Stimulated activated memory B cell treated with anti-CD40 and anti-IgM and Interleukin-4, amounts not matched to agents 10 μg/mL and 1 μg/mL and 100 μg/mL, for 72 hours (primary cell): ENCODE measurements around the gene POLR3A.

Experiments
- ATAC-seq: fragments of 150-1000 bp; cut with Tn5 transposase; 2 replicates; pipeline ENCODE4 v1.10.0; 2021
- H3K27ac Mint-ChIP-seq: one replicate; pipeline ENCODE4 v1.8.0; 2022; ENCODE audit warnings: mild to moderate bottlenecking, mixed read lengths
- H3K27me3 Mint-ChIP-seq: one replicate; pipeline ENCODE4 v1.8.0; 2022; ENCODE audit warnings: mixed read lengths
- H3K36me3 Mint-ChIP-seq: one replicate; pipeline ENCODE4 v1.8.0; 2022; ENCODE audit warnings: mixed read lengths
- H3K4me1 Mint-ChIP-seq: one replicate; pipeline ENCODE4 v1.8.0; 2022; ENCODE audit warnings: mixed read lengths
- H3K4me3 Mint-ChIP-seq: one replicate; pipeline ENCODE4 v1.8.0; 2022; ENCODE audit warnings: mild to moderate bottlenecking, moderate library complexity, mixed read lengths
- H3K9me3 Mint-ChIP-seq: one replicate; pipeline ENCODE4 v1.8.0; 2022; ENCODE audit warnings: mixed read lengths

The POLR3A gene

DNA sequence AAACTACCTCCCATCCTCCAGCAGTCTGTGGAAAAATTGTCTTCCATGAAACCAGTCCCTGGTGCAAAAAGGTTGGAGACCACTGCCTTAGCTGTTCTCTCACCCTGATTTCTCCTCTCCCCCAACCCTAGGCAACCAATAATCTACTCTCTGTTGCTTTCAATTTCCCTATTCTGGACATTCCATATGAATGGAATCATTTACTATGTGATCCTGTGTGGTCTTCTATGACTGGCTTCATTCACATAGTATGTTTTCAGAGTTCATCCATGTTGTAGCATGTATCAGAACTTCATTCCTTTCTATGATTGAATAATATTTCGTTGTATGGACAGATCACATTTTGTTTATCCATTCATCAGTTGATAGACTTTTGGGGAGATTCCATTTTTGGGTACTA is 64.5 kb downstream of the POLR3A start:
- Mint-ChIP-seq H3K27ac (no peak overlapping the region), H3K9me3 (peaks cover 4% of the 10 kb centered on the region), H3K4me1 (no peaks in the 10 kb centered on the region), H3K27me3 (peaks cover 11% of the 10 kb centered on the region), H3K4me3 (no peak overlapping the region), H3K36me3 (no peaks in the 10 kb centered on the region)
- no peak for ATAC-seq

DNA sequence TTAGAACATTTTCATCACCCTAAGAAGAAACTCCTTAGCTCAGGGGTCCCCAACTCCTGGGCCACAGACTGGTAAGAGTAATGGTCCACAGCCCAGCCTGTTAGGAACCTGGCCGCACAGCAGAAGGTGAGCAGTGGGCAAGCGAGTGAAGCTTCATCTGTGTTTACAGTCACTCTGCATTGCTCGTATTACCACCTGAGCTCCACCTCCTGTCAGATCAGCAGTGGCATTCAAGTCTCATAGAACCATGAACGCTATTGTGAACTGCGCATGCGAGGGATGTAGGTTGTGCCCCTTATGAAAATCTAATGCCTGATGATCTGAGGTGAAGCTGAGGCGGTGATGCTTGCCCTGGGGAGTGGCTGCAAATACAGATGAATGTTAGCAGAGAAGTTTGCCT is 65.4 kb downstream of the POLR3A start:
- peaks cover 6% of the 10 kb centered on the region for H3K9me3 Mint-ChIP-seq
- peaks cover 21% of the 10 kb centered on the region for H3K27me3 Mint-ChIP-seq
- no peaks in the 10 kb centered on the region for H3K4me1 Mint-ChIP-seq
- H3K36me3 Mint-ChIP-seq, result no peaks in the 10 kb centered on the region
- no peak for ATAC-seq
- H3K4me3 Mint-ChIP-seq, result no peak overlapping the region
- H3K27ac Mint-ChIP-seq, result no peak overlapping the region

DNA sequence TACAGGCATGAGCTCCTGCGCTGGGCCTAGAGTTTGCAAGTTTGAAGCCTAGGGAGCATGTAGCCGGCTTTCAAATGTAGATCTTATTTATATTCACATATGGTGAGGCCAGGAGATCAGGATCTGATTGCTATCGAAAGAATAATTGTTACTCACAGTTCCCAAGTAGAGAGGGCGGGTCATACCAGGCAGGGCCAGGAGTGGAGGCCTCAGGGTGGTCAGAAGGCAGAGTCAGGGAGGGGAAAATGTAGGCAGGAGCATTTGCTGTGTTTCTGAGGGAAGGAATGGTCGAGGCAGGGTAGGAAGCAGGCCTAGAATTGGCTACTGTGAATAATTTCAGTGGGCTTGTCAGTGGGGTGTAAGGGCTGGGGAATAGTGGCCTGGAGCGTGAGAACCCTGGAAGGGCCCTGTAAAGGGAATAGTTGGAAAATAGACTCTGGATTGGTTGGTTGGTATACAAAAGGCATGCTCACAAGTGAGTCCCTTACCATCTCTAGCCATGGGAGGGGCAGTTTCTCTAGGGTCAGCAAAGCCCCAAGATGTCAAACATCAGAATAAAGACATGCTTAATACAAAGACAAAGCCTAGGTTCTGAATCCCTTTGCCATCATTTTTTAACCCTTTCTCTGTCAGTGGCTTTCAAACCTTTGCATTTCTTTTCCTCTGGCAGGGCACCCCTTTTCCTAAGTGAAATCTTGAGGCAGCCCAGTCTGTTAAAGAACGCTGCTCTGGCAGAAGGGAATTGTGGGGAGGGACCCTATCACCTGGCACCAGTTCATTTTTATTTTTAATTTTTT is 66.8 kb downstream of the POLR3A start:
- no peak overlapping the region for H3K27ac Mint-ChIP-seq
- ATAC-seq, result no peak
- H3K36me3 Mint-ChIP-seq, result no peaks in the 10 kb centered on the region
- H3K27me3 Mint-ChIP-seq, result peaks cover 27% of the 10 kb centered on the region
- peaks cover 6% of the 10 kb centered on the region for H3K9me3 Mint-ChIP-seq
- no peak overlapping the region for H3K4me3 Mint-ChIP-seq
- H3K4me1 Mint-ChIP-seq, result no peaks in the 10 kb centered on the region

DNA sequence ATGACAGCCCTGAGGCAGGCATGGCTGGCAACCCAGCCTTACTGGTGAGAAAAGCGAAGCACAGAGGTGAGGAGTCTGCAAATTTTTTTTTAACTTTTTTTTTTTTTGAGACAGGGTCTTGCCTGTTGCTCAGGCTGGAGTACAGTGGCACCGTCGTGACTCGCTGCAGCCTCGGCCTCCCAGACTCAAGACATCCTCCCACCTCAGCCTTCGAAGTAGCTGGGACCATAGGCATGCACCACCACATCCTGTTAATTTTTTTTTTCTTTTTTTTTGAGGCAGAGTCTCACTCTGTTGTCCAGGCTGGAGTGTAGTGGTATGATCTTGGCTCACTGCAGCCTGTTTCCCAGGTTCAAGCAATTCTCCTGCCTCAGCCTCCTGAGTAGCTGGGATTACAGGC is 67.6 kb downstream of the POLR3A start:
- H3K4me3 Mint-ChIP-seq, result no peak overlapping the region
- peaks cover 6% of the 10 kb centered on the region for H3K9me3 Mint-ChIP-seq
- H3K4me1 Mint-ChIP-seq, result no peaks in the 10 kb centered on the region
- H3K36me3 Mint-ChIP-seq, result no peaks in the 10 kb centered on the region
- ATAC-seq, result no peak
- peaks cover 26% of the 10 kb centered on the region for H3K27me3 Mint-ChIP-seq
- H3K27ac Mint-ChIP-seq, result no peak overlapping the region

DNA sequence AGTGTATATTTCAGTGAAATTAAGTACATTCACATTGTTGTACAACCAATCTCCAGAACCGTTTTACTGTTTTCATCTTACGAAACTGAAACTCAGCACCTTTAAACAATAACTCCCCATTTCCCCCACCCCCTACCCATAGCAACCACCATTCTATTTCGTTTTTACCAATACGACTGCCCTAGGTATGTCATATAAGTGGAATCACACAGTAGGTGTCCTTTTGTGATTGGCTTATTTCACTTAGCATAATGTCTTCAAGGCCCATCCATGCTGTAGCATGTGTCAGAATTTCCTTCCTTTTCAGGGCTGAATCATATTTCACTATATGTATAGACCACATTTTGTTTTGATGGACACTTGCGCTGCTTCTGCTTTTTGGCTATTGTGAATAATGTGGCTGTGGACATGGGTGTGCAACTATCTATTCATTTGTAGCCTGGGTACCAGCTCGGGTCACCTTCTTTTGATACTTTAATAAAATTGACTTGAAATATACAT is 68.4 kb downstream of the POLR3A start:
- no peaks in the 10 kb centered on the region for H3K4me1 Mint-ChIP-seq
- H3K36me3 Mint-ChIP-seq, result no peaks in the 10 kb centered on the region
- H3K4me3 Mint-ChIP-seq, result no peak overlapping the region
- peaks cover 22% of the 10 kb centered on the region for H3K27me3 Mint-ChIP-seq
- H3K9me3 Mint-ChIP-seq, result peaks cover 6% of the 10 kb centered on the region
- ATAC-seq, result no peak
- H3K27ac Mint-ChIP-seq, result no peak overlapping the region

DNA sequence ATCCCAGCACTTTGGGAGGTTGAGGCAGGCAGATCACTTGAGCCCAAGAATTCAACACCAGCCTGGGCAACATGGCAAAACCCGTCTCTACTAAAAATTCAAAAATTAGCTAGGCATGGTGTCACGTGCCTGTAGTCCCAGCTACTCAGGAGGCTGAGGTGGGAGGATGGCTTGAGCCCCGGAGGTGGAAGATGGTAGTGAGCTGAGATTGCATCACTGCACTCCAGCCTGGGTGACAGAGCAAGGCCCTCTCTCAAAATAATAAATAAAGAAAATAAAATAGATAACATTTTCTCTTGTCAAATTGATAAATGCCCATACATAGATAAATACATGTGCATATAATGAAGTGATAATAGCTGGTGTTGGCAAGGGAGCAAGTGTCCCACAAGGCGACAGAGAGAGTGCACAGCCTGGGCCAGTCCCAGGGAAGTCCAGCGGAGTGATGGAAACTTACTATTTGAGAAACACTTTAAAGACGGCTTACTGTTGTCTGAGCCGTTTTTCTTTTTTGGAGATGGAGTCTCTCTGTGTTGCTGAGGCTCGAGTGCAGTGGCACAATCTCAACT is 69.3 kb downstream of the POLR3A start:
- Mint-ChIP-seq H3K27ac (no peak overlapping the region), H3K36me3 (no peaks in the 10 kb centered on the region), H3K4me3 (no peak overlapping the region), H3K27me3 (peaks cover 22% of the 10 kb centered on the region), H3K9me3 (peaks cover 6% of the 10 kb centered on the region), H3K4me1 (no peaks in the 10 kb centered on the region)
- ATAC-seq, result no peak

DNA sequence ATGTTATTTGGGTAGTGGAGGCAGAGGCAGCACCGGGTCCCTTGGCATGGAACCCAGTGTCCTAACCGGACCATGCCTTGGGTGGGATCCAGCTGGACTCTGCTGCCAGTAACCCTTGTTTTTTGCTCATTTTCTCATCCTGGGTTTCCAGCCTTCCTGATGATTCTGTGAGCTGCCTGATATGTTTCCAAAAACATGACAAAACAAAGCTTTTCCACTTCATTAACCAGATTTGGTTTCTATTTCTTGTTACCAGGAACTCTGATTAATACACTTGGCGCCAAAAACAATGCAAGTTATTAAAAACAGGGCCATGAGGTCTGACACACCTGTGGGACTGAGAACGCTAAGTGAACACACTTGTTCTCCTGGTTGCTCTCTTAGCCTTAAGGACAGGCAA is 69.9 kb downstream of the POLR3A start:
- Mint-ChIP-seq H3K4me3 (no peak overlapping the region), H3K36me3 (no peaks in the 10 kb centered on the region), H3K27ac (no peak overlapping the region), H3K4me1 (no peaks in the 10 kb centered on the region), H3K27me3 (peaks cover 22% of the 10 kb centered on the region), H3K9me3 (peaks cover 2% of the 10 kb centered on the region)
- no peak for ATAC-seq

DNA sequence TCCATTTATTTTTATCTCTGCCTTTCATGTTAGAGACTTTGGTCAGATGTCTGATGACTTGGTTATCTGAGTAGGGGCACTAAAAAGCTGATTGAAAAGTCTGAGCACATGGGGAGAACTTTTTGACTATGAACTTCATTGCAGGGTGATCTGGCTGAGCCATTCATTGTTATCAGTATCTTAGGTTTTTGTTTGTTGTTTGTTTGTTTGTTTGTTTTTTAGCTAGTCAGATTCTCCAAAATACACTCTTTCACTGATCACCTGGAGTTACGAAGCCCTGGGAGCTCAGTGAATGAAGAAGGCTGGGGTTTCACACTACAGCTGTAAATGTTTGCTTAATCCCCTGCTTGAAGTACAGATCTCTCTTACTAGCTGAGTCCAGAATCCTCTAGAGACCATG is 74.2 kb downstream of the POLR3A start:
- no peaks in the 10 kb centered on the region for H3K4me1 Mint-ChIP-seq
- ATAC-seq, result no peak
- peaks cover 38% of the 10 kb centered on the region for H3K27me3 Mint-ChIP-seq
- H3K4me3 Mint-ChIP-seq, result no peak overlapping the region
- H3K36me3 Mint-ChIP-seq, result peaks cover 6% of the 10 kb centered on the region
- H3K9me3 Mint-ChIP-seq, result peaks cover 16% of the 10 kb centered on the region
- no peak overlapping the region for H3K27ac Mint-ChIP-seq

DNA sequence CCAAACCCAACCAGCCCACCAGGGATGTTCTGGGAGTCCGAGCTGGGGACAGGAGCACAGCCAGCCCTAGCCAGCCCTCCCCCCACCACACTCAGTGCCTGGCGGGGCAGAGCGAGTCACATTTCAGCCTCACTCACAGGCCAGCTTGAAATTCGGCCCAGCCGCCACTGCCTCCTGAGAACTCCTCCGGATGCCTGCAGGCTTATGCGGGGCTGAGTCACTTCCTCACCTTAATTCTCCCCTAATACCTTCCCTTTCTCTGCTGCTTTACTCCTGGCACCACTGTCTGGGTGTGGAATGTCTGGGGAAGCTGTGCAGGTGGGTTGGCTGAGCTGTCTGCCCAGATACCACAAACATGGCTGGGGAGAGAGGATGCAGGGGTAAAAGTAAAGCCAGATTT is 80.1 kb downstream of the POLR3A start:
- no peaks in the 10 kb centered on the region for H3K4me1 Mint-ChIP-seq
- peaks cover 6% of the 10 kb centered on the region for H3K36me3 Mint-ChIP-seq
- H3K9me3 Mint-ChIP-seq, result peaks cover 13% of the 10 kb centered on the region
- H3K27me3 Mint-ChIP-seq, result peaks cover 50% of the 10 kb centered on the region
- no peak overlapping the region for H3K4me3 Mint-ChIP-seq
- no peak overlapping the region for H3K27ac Mint-ChIP-seq
- ATAC-seq, result no peak

DNA sequence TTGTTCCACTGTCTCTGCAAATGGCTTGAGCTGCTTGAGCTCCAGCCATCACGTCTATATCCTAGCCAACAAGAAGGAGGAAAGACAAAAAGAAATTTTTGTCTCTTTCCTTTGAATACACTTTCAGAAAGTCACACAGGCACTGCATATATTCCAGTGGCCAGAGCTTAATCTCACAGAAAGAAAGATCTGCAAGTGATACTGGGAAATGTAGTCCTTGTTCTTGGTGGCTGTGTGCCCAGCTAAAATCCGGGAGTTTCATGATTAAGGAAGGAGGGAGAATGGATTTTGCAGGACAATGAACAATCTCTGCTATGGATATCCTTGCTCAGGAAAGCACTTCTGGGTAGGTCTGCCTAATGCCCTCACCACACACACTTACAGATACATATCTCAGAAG is 83.2 kb downstream of the POLR3A start:
- Mint-ChIP-seq H3K4me3 (no peak overlapping the region), H3K27me3 (peaks cover 53% of the 10 kb centered on the region), H3K27ac (no peak overlapping the region), H3K9me3 (peaks cover 6% of the 10 kb centered on the region), H3K4me1 (no peaks in the 10 kb centered on the region), H3K36me3 (no peaks in the 10 kb centered on the region)
- ATAC-seq, result no peak

DNA sequence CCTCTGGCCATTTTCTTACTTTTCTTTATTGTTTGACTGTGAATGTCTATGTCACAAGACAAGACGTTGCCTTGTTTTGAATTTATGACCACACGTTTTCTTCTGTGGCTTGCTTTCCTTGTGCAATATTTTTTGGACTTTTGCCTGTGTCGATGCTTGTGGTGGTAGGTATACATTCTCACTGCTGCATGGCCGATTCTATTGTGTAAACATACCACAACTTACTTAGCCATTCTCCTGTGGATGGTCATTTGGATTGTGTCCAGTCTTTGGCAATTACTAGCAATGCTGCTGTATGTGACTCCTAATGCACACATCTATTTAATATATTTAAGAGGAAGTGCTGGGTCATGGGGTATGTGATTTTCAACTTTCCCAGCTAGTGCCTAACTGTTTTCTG is 84.8 kb downstream of the POLR3A start:
- Mint-ChIP-seq H3K36me3 (no peaks in the 10 kb centered on the region), H3K4me3 (no peak overlapping the region), H3K27me3 (peaks cover 40% of the 10 kb centered on the region), H3K27ac (no peak overlapping the region), H3K9me3 (no peaks in the 10 kb centered on the region), H3K4me1 (no peaks in the 10 kb centered on the region)
- no peak for ATAC-seq

DNA sequence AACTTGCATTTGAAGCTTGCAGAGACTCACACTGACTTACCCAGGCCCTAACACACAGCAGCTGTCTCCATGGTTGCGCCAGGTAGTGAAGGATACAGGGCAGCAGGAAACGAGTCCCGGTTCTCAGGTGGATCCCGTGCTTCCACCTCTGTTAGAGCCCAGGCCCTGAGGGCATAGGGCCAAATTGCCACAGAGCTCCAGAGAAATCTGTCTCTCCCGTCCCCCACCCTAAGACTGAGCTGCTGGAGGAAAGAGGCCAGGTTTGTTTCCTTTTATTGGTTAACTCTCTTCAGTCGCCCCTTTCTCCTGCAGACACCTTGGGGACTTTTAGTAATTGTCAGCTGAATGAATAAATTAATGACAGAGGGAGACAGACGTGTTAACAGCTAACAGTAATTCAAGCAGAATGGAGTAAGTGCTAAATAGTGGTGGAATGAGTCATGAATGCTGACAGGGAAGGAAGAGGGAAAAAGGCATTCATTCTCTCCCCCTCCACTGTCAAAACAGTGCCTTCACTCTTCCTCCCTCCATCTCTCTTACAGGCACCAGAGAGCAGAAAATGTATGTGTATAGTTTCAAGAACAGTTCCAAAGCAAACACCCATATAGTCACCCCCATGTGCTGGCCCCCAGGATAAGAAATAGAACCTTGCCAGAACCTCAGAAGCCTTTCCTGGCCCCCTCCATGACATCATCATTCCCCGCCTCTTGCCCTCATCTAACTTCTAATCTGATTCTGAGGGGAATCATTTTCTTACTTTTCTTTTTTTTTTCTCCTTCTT is 86.0 kb downstream of the POLR3A start:
- no peak overlapping the region for H3K4me3 Mint-ChIP-seq
- H3K9me3 Mint-ChIP-seq, result no peaks in the 10 kb centered on the region
- no peak overlapping the region for H3K27ac Mint-ChIP-seq
- no peaks in the 10 kb centered on the region for H3K4me1 Mint-ChIP-seq
- ATAC-seq, result no peak
- H3K27me3 Mint-ChIP-seq, result peaks cover 29% of the 10 kb centered on the region
- no peaks in the 10 kb centered on the region for H3K36me3 Mint-ChIP-seq

DNA sequence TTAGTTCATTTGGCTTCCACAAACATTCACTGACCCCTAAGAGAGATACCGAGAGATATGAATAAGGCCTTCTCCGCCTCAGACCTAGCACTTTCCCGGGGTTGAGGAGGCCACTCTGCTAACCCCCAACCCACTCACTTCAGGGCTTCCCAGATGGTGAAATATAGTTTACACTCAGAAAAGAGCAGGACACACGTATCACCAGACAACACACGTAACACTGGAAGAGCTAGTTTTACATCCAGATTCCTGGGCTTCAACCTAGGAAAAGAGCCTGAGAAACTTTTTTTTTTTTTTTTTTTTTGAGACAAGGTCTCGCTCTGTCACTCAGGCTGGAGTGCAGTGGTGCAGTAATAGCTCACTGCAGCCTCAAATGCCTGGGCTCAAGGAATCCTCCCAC is 87.5 kb downstream of the POLR3A start:
- ATAC-seq, result no peak
- Mint-ChIP-seq H3K27ac (no peak overlapping the region), H3K4me3 (no peak overlapping the region)

DNA sequence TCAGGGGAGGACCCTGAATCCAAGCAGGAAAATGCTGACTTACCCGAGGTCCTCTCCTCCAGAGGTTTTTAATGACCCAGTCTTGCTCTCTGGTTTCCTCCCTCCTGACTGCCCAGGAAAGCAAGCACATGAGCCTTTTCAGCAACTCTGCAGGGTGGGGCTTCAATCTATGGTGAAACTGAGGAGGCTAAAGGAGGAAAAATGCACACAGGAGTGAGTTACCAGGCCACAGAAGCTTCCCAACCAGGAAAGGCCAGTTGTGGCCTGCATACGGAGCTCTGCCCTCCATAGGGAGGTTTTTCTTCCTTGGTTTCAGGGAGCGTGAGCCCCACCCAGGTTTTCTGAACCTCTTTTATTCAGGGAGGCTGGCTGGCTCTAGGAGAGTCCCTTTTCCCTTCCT is 88.7 kb downstream of the POLR3A start:
- no peak for ATAC-seq
- no peaks in the 10 kb centered on the region for H3K4me1 Mint-ChIP-seq
- no peaks in the 10 kb centered on the region for H3K9me3 Mint-ChIP-seq
- H3K4me3 Mint-ChIP-seq, result no peak overlapping the region
- no peaks in the 10 kb centered on the region for H3K36me3 Mint-ChIP-seq
- no peak overlapping the region for H3K27ac Mint-ChIP-seq
- H3K27me3 Mint-ChIP-seq, result peaks cover 27% of the 10 kb centered on the region

More for the DNA sequence above, 87.5 kb downstream of the POLR3A start:
- H3K4me1 Mint-ChIP-seq, result no peaks in the 10 kb centered on the region
- H3K9me3 Mint-ChIP-seq, result no peaks in the 10 kb centered on the region
- H3K36me3 Mint-ChIP-seq, result no peaks in the 10 kb centered on the region
- peaks cover 29% of the 10 kb centered on the region for H3K27me3 Mint-ChIP-seq

DNA sequence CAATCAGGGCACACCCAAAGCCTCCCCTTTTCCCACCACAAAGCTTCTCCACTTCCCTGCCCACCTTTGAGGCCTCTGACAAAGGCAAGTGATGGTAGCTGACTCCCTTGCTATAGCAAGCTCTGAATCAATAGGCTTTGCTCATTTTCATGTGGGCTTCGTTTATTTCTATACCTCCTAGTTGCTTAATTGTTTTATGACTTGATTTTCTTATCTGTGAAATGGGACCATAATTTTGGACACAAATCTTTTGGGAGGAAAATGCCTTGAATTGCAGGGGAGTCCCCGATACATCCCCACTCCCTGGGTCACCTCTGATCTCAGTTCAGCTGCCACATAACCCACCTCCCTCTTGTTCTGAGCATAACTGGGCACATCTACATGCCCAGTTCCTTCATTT is 89.1 kb downstream of the POLR3A start:
- no peak for ATAC-seq
- Mint-ChIP-seq H3K27me3 (peaks cover 23% of the 10 kb centered on the region), H3K27ac (no peak overlapping the region), H3K4me3 (no peak overlapping the region), H3K9me3 (no peaks in the 10 kb centered on the region), H3K4me1 (no peaks in the 10 kb centered on the region), H3K36me3 (no peaks in the 10 kb centered on the region)
